Measurements from ENCODE around the gene CAMK2A.

CAMK2A gene

GRCh38 chr5:150257424-150257823, 32.1 kb downstream of the CAMK2A start:
- POLR2A ChIA-PET (ENCODE audit: low non-redundant PET): no interaction called here
- no peak for TF ChIP-seq CTCF (conservative IDR thresholded peaks at IDR 0.05; ENCODE audit: low read depth)
- H3K27ac ChIP-seq: no peak overlapping the region
- CTCF ChIA-PET: no interaction called here
- no peak for DNase-seq (ENCODE audit: low spot score)

GRCh38 chr5:150256410-150257064, 33.0 kb downstream of the CAMK2A start:
- no peak for TF ChIP-seq CTCF (conservative IDR thresholded peaks at IDR 0.05; ENCODE audit: low read depth)
- POLR2A ChIA-PET (ENCODE audit: low non-redundant PET): no interaction called here
- CTCF ChIA-PET: no interaction called here
- no peak overlapping the region for H3K27ac ChIP-seq
- no peak for DNase-seq (ENCODE audit: low spot score)

GRCh38 chr5:150255659-150256409, 33.7 kb downstream of the CAMK2A start:
- H3K27ac ChIP-seq: no peak overlapping the region
- DNase-seq (ENCODE audit: low spot score): no peak
- TF ChIP-seq CTCF (conservative IDR thresholded peaks at IDR 0.05; ENCODE audit: low read depth): no peak
- CTCF ChIA-PET: interaction anchor here (1.7 kb wide), 1 partner anchor 94 kb away, joined by 3 read pairs; no protein-coding TSS in a partner anchor
- POLR2A ChIA-PET (ENCODE audit: low non-redundant PET): no interaction called here

GRCh38 chr5:150254774-150255173, 34.8 kb downstream of the CAMK2A start:
- ChIA-PET CTCF (interaction anchor here (0.5 to 1.7 kb wide), 3 partner anchors 23 to 220 kb away, joined by 3 to 4 read pairs (median 3); no protein-coding TSS in a partner anchor), POLR2A (ENCODE audit: low non-redundant PET) (no interaction called here)
- no peak overlapping the region for H3K27ac ChIP-seq
- DNase-seq (ENCODE audit: low spot score): no peak
- TF ChIP-seq CTCF (conservative IDR thresholded peaks at IDR 0.05; ENCODE audit: low read depth): no peak

- ChIA-PET CTCF (interaction anchor here (0.9 to 1.7 kb wide), 2 partner anchors 22 to 95 kb away, joined by 3 to 4 read pairs; no protein-coding TSS in a partner anchor), POLR2A (ENCODE audit: low non-redundant PET) (no interaction called here)
- TF ChIP-seq CTCF (conservative IDR thresholded peaks at IDR 0.05; ENCODE audit: low read depth): no peak
Observed at GRCh38 chr5:150254363-150254762, 35.2 kb downstream of the CAMK2A start.

GRCh38 chr5:150253416-150254208, 36.0 kb downstream of the CAMK2A start:
- POLR2A ChIA-PET (ENCODE audit: low non-redundant PET): no interaction called here
- no peak for TF ChIP-seq CTCF (conservative IDR thresholded peaks at IDR 0.05; ENCODE audit: low read depth)
- no peak for DNase-seq (ENCODE audit: low spot score)
- no peak overlapping the region for H3K27ac ChIP-seq
- CTCF ChIA-PET: interaction anchor here (0.7 to 0.9 kb wide), 2 partner anchors 22 to 81 kb away, joined by 3 to 4 read pairs; no protein-coding TSS in a partner anchor

More at GRCh38 chr5:150254363-150254762, 35.2 kb downstream of the CAMK2A start:
- no peak overlapping the region for H3K27ac ChIP-seq
- no peak for DNase-seq (ENCODE audit: low spot score)

Measured in RWPE1 (cell line).